GM12878 (cell line): ENCODE measurements around the gene CXCL6. TPM values are rescaled to one million over a fixed set of nuclear protein-coding genes. Genes with fewer than 3 reads are reported as not detected.

Source experiments
- ATAC-seq: fragments of 200-7000 bp; cut with Tn5 transposase; 3 replicates; pipeline ENCODE4 v1.9.1; 2020; ENCODE audit warnings: mild to moderate bottlenecking, moderate library complexity
- BruUV-seq: library from RNA; stranded (reverse); fragments of 400-500 nt; replicated peaks from 2 replicates; lab custom pipeline; 2021; lab: Mats Ljungman, UMichigan
- CTCF ChIA-PET: fragments of 300-600 bp; sonication (Branson Sonifier 250); formaldehyde crosslinking; extraction: SDS; loops from one replicate; lab custom pipeline; 2021; ENCODE audit warnings: inconsistent platforms; lab: Yijun Ruan, JAX
- POLR2A ChIA-PET: fragments of 350-600 bp; formaldehyde crosslinking; extraction: SDS; loops from one replicate; lab custom pipeline; 2021; ENCODE audit warnings: inconsistent platforms; lab: Charles Lee
- RAD21 ChIA-PET: fragments of 300-600 bp; sonication (Branson Sonifier 250); formaldehyde crosslinking; loops from one replicate; lab custom pipeline; 2023; ENCODE audit warnings: antibody characterized with exemption; ENCODE audit not compliant: unreplicated experiment; lab: Charles Lee
- SMC1A ChIA-PET: fragments of 300-600 bp; sonication (Branson Sonifier 250); formaldehyde crosslinking; loops from one replicate; lab custom pipeline; 2023; ENCODE audit not compliant: unreplicated experiment, uncharacterized antibody; lab: Charles Lee
- DNase-seq: peaks from one replicate; pipeline ENCODE4 v3.0.0-alpha.2; 2011; ENCODE audit warnings: low read depth, low spot score
- FAIRE-seq: peaks from 3 replicates; lab custom pipeline; 2011; peaks lifted over from hg19 to GRCh38; lab: Jason Lieb, UNC
- H2AFZ ChIP-seq: 2 replicates; pipeline ENCODE4 v1.6.0; 2011; ENCODE audit warnings: low read depth, low read length, control low read depth; ENCODE audit not compliant: control insufficient read depth
- H3K27ac ChIP-seq: 2 replicates; pipeline ENCODE4 v1.5.1; 2011; ENCODE audit warnings: control low read depth; ENCODE audit not compliant: control insufficient read depth, insufficient read depth
- H3K27me3 ChIP-seq, 2 experiments: replicated peaks in 1 of 2; 2 replicates each; pipeline versions ENCODE4 v1.6.0 to v1.6.1; 2011; ENCODE audit warnings: low read length in 1 of 2; ENCODE audit not compliant: control insufficient read depth in 2 of 2, insufficient read depth in 2 of 2
- H3K36me3 ChIP-seq, 2 experiments: 2 replicates each; pipeline ENCODE4 v1.5.1; 2011; ENCODE audit warnings: low read length in 1 of 2; ENCODE audit not compliant: control insufficient read depth in 2 of 2, insufficient read depth in 2 of 2
- H3K4me1 ChIP-seq: 2 replicates; pipeline ENCODE4 v1.6.1; 2011; ENCODE audit warnings: mild to moderate bottlenecking, low read length, moderate library complexity, mixed read lengths; ENCODE audit not compliant: control insufficient read depth, insufficient read depth
- H3K4me2 ChIP-seq: 2 replicates; pipeline ENCODE4 v1.6.0; 2011; ENCODE audit warnings: control low read depth; ENCODE audit not compliant: control insufficient read depth, insufficient read depth
- H3K4me3 ChIP-seq: fragments of 200-600 bp; sonication (generic); 2 replicates; pipeline ENCODE4 v1.5.1; 2016
- H3K79me2 ChIP-seq: 2 replicates; pipeline ENCODE4 v1.6.0; 2011; ENCODE audit warnings: low read length; ENCODE audit not compliant: control insufficient read depth, insufficient read depth
- H3K9ac ChIP-seq: 2 replicates; pipeline ENCODE4 v1.8.0; 2011; ENCODE audit warnings: low read length, control low read depth, mixed read lengths; ENCODE audit not compliant: control insufficient read depth, insufficient read depth
- H3K9me3 ChIP-seq: replicated peaks from 3 replicates; pipeline ENCODE4 v1.5.1; 2011; ENCODE audit warnings: mild to moderate bottlenecking, low read length; ENCODE audit not compliant: control insufficient read depth, insufficient read depth
- H4K20me1 ChIP-seq: 2 replicates; pipeline ENCODE4 v1.6.0; 2011; ENCODE audit not compliant: control insufficient read depth, insufficient read depth
- CREM ChIP-seq: IDR thresholded peaks from 2 replicates; pipeline ENCODE4 v1.6.1; 2014; ENCODE audit warnings: antibody characterized with exemption, low read depth
- EZH2 ChIP-seq: IDR thresholded peaks from 2 replicates; pipeline ENCODE4 v1.6.1; 2012; ENCODE audit warnings: low read depth, mild to moderate bottlenecking, control low read depth, inconsistent platforms, low read length, borderline replicate concordance; ENCODE audit not compliant: control insufficient read depth
- KDM1A ChIP-seq: fragments of 200-600 bp; sonication (generic); IDR thresholded peaks from 2 replicates; pipeline ENCODE4 v1.6.1; 2016; ENCODE audit warnings: borderline replicate concordance
- MTA2 ChIP-seq: fragments of 450-650 bp; IDR thresholded peaks from 2 replicates; pipeline ENCODE4 v1.6.1; 2016; ENCODE audit warnings: low read depth, mild to moderate bottlenecking, moderate library complexity
- NBN ChIP-seq: fragments of 450-650 bp; IDR thresholded peaks from 2 replicates; pipeline ENCODE4 v1.6.1; 2016
- NFYA ChIP-seq: IDR thresholded peaks from 2 replicates; pipeline ENCODE4 v1.6.1; 2011; ENCODE audit warnings: low read depth, mild to moderate bottlenecking, low read length, improper control_type of control experiment, borderline replicate concordance
- WGBS: methylation state at CpG from one replicate; pipeline ENCODE4 v1.1.6; 2016; ENCODE audit warnings: low lambda C conversion rate; ENCODE audit not compliant: insufficient replicate concordance, insufficient coverage; ENCODE audit errors: missing lambda C conversion rate; 5-methylcytosine and 5-hydroxymethylcytosine counted together
- in situ Hi-C: fragments of 300-500 bp; cut with MboI; formaldehyde crosslinking; loops from 9 replicates; pipeline ENCODE4 v1.14.3; 2018; ENCODE audit warnings: mixed read lengths
- intact Hi-C: fragments of 100-400 bp; cut with micrococcal nuclease; formaldehyde crosslinking; loops from one replicate; pipeline ENCODE4 v1.14.2; 2022; ENCODE audit not compliant: unreplicated experiment
- polyA plus RNA-seq, 11 experiments: library from polyadenylated mRNA; depleted of rRNA in 4 of 11; unstranded in 6 of 11; stranded (reverse) in 5 of 11; fragments of >200 nt; fragmentation: Nextera tagmentation in 4 of 11; fragmentation: Illumina TruSeq in 1 of 11; extraction: Ambion mirVana in 4 of 11; extraction: Trizol in 1 of 11; gene quantifications; 1 replicate in 1 of 11; 2 replicates in 10 of 11; pipeline versions ENCODE4 v1.2.1 to v1.2.3, GENCODE V29; 2011 to 2016; ENCODE audit warnings: inconsistent platforms in 2 of 11, missing spikeins in 2 of 11, low read depth in 1 of 11
- total RNA-seq, 4 experiments: library from RNA; depleted of rRNA in 3 of 4; stranded (reverse); fragments of >200 nt in 3 of 4; fragmentation: Illumina TruSeq in 1 of 4; extraction: Trizol in 1 of 4; gene quantifications; 2 replicates each; pipeline versions ENCODE4 v1.2.1 to v1.2.3, GENCODE V29; 2013 to 2021
- TF ChIP-seq, protein P1 (sequence below): fragments of 450-650 bp; formaldehyde crosslinking; IDR thresholded peaks from 2 replicates; pipeline ENCODE4 v1.5.0; 2022; ENCODE audit warnings: mild to moderate bottlenecking, missing genetic modification characterization
- TF ChIP-seq, protein P2 (sequence below): IDR thresholded peaks from 2 replicates; pipeline ENCODE4 v1.6.1; 2012; ENCODE audit warnings: low read length, inconsistent platforms

CXCL6 gene
- total and polyA plus RNA-seq, 10 of the 15 experiments (the other 5 are each of a cell fraction or from before 2014, with no cell fraction given): not detected

DNA sequence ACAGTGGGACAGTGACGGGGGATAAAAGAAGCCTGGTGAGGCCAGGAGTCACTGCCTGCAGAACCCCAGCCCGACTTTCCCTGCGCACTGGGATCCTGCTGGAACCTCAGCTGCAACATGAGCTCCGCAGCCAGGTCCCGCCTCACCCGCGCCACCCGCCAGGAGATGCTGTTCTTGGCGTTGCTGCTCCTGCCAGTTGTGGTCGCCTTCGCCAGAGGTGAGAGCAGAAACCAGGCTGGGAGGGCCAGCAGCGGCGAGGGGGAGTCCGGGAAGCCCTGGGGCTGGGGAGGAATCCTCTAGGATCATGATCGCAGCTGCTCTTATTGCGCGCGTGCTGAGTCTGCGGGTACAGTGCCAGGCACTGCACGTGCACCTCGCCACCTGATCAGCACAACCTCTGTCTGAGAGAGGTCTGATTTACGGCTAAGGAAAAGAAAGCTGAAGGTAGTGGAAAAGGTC lies 16.8 kb downstream of the CXCL6 start, which contains the start of gene PF4V1:
TSS of gene PF4V1 (plus strand) at position 51 of the 459 bp plus-strand sequence. CDS start at position 118, 67 bp downstream.
- no peak for ATAC-seq
- no TSS peak for BruUV-seq
- in situ Hi-C loops: no loop called here
- H3K27me3 ChIP-seq: peaks cover 0 to 2% of the 10 kb centered on the region in 2 experiments; a peak in 1 of 4 replicates
- no peak for FAIRE-seq
- DNase-seq: no peak
- H3K4me1 ChIP-seq: no peaks in the 10 kb centered on the region
- ChIA-PET POLR2A (no interaction called here), RAD21 (interaction anchor here (0.6 kb wide), 1 partner anchor 155 kb away, joined by 3 read pairs; no protein-coding TSS in a partner anchor), SMC1A (no interaction called here), CTCF (no interaction called here)
- H3K9ac ChIP-seq: no peak within 1 kb of the TSS
- no peak within 1 kb of the TSS for H3K27ac ChIP-seq
- no peak within 1 kb of the TSS for H3K4me2 ChIP-seq
- intact Hi-C loops: no loop called here
- no peaks in the 10 kb centered on the region for H3K79me2 ChIP-seq
- H3K4me3 ChIP-seq: no peak within 1 kb of the TSS
- no peak within 1 kb of the TSS for H2AFZ ChIP-seq
- no peaks in the 10 kb centered on the region for H3K36me3 ChIP-seq
- no peaks in the 10 kb centered on the region for H3K9me3 ChIP-seq
- 22% methylated on average over 20 of the region's 22 CpGs for WGBS
- H4K20me1 ChIP-seq: no peaks in the 10 kb centered on the region
- TF ChIP-seq, protein P1, sequence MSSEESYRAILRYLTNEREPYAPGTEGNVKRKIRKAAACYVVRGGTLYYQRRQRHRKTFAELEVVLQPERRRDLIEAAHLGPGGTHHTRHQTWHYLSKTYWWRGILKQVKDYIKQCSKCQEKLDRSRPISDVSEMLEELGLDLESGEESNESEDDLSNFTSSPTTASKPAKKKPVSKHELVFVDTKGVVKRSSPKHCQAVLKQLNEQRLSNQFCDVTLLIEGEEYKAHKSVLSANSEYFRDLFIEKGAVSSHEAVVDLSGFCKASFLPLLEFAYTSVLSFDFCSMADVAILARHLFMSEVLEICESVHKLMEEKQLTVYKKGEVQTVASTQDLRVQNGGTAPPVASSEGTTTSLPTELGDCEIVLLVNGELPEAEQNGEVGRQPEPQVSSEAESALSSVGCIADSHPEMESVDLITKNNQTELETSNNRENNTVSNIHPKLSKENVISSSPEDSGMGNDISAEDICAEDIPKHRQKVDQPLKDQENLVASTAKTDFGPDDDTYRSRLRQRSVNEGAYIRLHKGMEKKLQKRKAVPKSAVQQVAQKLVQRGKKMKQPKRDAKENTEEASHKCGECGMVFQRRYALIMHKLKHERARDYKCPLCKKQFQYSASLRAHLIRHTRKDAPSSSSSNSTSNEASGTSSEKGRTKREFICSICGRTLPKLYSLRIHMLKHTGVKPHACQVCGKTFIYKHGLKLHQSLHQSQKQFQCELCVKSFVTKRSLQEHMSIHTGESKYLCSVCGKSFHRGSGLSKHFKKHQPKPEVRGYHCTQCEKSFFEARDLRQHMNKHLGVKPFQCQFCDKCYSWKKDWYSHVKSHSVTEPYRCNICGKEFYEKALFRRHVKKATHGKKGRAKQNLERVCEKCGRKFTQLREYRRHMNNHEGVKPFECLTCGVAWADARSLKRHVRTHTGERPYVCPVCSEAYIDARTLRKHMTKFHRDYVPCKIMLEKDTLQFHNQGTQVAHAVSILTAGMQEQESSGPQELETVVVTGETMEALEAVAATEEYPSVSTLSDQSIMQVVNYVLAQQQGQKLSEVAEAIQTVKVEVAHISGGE (CRISPR knock-in tag): no peak
- TF ChIP-seq MTA2: no peak
- no peak for TF ChIP-seq NFYA
- no peak for TF ChIP-seq CREM
- TF ChIP-seq KDM1A: no peak
- no peak for TF ChIP-seq EZH2
- no peak for TF ChIP-seq NBN
- TF ChIP-seq, protein P2, sequence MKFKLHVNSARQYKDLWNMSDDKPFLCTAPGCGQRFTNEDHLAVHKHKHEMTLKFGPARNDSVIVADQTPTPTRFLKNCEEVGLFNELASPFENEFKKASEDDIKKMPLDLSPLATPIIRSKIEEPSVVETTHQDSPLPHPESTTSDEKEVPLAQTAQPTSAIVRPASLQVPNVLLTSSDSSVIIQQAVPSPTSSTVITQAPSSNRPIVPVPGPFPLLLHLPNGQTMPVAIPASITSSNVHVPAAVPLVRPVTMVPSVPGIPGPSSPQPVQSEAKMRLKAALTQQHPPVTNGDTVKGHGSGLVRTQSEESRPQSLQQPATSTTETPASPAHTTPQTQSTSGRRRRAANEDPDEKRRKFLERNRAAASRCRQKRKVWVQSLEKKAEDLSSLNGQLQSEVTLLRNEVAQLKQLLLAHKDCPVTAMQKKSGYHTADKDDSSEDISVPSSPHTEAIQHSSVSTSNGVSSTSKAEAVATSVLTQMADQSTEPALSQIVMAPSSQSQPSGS: no peak
